NCI-H526 (cell line): ENCODE results near the gene STAT3.
A peak's percentile ranks its signal among the peaks of the same experiment; 100 is the strongest.
"Not testable (repeated sequence)": the region's sequence is repeated elsewhere in the genome, so short reads cannot be mapped to it uniquely, and the experiment has no call there.

Source experiments
- DNase-seq, 2 experiments: peaks; one replicate each; lab custom pipeline; 2025; lab: John Stamatoyannopoulos, UW

STAT3 gene

DNA sequence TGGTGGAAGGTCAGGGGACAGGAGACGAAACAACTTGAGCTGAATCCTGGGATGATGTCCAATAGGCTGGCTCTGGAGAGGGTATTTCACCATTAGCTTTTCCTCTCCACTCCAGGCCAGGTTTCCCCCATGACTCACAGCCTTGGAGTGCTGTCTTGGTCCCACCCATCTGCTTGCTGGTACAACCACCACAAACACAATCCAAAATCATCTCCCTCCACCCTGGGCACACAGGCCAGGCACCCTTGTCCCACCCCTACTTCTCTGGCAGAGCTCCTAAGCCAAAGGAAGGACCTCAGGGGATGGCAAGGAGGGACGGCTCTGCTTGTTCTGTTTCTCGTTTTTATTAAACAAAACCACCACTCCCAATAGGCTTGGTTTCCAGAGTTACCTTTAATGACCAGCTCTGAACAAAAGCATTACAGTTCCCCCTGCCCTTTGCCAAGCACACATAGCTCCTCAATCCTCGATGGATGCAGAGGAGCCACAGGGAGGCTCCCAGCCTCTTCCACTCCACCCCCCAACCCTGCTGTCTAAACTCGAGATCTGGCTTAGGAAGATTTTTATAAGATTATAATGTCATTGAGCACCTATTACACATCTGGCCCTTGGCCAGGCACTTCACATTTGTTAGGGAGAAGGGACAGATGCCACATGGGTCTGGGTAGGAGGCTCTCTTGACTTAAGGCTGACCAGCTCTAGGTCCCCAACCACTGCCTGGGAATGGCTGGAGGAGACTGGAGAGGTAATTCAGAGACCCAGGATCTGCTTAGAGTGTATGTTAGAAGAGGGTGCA lies 21.5 kb upstream of the STAT3 start:
- no peak for DNase-seq

DNA sequence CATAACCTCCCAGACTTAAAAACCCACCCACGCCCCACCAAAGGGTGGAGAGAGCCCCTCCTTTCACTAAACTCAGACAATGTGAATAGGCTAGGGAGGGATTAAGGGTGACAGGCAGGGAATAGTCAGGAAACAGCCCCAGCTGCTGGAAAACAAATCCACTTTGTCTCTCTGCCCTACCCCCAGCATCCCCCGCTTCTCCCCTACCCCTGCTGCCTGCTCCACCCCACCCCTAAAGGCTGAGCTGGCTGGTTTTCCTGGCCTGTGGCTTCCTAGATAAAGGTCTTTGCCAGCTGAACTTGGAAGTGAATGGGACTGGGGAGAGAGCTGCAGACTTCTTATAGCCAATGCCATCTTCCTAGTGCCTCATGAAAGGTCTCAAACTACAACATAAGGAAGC lies 19.8 kb upstream of the STAT3 start:
- no peak for DNase-seq

DNA sequence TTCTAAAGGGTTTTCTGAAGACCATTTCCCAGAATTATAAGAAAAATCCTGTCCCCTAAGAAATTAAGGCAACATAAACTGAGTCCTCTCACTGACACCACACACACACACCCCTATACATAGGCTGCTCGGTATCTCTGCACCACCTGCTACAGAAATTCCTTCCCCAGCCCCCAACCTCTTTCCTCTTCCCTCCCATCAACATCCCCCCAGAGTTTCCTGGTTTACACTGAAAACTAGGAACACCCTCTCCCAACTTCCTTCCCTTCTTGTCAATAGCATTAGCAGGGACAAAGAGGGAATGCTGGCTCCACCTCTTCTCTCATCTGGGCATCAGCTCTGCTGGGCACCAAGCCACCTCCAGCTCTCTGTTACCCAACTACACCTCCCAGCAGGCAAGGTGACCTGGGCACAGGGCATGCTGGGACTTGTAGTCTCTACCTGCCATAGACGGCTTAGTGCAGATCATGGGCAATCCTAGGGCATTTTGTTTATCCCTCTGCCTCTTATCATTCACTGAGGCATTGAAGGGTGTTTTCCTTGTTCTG lies 19.1 kb upstream of the STAT3 start:
- DNase-seq = peak; percentile 49 to 76

DNA sequence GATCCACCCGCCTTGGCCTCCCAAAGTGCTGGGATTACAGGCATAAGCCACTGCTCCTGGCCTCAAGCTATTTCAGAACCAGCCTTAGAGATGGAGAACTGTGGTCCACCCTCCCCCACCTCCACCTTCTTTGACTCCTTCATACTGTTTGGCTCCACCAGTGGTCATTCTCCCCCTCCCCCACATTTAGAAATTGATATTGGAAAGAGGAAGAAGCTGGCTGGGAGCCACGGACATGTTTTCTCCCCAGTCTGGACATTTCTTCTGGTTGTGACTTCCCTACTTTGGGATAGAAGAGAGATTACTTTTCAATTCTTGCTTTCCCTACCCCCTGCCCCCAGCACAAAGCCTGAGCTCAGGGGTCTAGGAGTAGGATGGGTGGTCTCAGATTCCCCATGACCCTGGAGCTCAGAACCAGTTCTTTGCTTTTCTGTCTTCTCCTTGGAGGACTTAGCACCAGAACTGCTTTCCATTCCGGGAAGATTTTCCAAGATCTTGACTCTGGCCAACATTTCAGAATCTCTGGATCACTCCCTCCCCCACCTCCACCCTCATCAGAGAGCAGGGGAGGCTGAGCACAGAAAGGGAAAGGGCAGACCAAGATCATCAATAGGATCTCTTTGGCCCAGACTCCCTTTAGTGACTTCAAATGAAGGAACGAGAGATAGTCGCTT lies 18.5 kb upstream of the STAT3 start:
- no peak for DNase-seq

DNA sequence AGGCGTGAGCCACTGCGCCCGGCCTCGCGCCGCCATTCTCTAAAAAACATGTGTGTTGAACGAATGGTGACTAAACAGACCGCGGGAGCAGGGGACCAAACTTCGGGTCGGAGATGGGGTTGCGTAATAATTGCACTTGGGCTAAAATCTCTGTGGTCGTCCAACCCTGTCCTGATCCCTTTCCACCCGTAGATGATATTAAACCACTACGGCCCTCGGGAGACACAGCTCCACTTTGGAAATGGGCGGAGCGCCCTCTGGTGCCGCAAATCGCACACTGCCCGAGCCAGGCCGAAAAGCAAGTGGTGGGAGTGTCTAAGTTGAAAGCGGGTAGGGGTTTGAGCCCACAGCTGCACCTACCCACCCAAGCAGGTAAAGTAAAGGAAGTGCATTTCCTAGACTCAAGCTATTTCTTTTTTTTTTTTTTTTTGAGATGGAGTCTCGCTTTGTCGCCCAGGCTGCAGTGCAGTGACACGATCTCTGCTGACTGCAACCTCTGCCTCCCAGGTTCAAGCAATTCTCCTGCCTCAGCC lies 17.8 kb upstream of the STAT3 start:
- peak; percentile 45 to 78 for DNase-seq

DNA sequence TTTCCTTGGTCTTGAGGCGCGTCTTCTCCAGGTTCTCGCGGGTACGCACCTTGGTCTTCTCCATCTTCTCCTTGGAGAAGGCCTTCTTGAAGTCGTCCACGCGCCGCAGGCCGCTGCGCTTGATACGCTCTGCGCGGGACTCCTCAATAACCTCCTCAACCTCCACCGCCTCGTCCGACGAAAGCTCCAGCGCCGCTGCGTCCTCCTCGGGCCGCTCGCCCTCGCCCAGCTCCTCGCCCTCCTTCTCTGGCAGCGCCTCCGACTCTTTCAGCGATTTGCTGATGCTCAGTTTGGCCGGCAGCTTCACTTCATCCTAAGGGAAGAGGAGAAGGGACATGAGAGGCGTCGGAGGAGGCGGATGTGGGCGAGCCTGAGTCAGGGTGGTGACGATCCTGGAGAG lies 16.8 kb upstream of the STAT3 start:
- DNase-seq = no peak

DNA sequence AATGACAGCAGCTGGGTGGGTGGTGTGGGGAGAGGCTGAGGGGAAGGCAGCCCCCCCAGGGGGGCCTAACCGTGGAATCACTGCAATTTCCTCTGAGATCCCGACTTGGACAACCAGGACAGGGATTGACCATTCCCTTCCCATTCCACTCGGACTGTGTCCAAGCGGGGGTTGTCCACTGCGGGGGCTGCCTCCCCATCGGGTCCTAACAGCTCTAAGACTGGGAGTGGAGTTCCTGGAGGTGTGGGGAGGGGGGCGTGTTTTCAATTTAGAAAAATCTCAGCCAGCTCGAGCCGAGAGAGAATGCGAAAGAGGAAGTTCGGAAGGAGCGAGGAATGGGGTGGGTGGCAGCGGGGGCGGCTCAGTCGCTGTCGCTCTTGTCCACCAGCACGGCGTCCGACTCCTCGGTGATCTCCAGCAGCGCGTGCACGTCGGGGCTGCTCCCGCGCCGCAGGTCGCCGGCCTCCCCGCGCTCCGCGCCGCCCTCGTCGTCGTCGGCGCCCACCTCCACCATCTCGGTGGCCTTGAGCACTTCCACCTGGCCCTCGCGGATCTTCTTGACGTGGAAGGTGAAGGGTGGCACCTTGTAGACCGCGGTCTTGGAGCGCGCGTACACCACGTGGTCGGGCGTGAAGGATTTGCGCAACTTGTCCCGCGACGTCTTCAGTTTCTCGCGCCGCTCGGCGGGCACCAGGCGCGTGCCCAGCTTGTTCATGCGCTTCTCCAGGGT lies 16.2 kb upstream of the STAT3 start:
- no peak for DNase-seq

DNA sequence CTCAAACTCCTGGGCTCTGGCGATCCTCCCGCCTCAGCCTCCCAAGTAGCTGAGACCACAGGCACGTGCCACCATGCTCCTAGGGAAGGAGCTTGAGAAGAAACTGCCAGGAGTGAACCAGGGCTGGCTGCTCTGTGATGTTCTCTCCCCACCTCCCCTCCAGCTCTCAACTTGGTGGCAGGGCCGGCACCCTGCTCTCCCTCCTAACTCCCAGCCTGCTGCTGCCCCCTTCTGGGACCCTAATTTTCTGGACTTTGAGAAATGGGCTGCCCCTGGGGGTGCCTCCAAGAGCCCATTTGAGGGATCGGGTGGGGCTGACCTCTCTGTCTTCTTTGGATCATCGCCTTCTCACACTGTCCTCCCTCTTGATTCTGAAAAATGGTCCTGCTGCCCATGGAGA lies 14.9 kb upstream of the STAT3 start:
- peak in 1 of 2 experiments; percentile 35 for DNase-seq

- no peak for DNase-seq
Observed at GRCh38 chr17:42402117-42402516, 13.9 kb upstream of the STAT3 start.

- DNase-seq = not testable (repeated sequence)
Observed at GRCh38 chr17:42400844-42401375, 12.7 kb upstream of the STAT3 start.

DNA sequence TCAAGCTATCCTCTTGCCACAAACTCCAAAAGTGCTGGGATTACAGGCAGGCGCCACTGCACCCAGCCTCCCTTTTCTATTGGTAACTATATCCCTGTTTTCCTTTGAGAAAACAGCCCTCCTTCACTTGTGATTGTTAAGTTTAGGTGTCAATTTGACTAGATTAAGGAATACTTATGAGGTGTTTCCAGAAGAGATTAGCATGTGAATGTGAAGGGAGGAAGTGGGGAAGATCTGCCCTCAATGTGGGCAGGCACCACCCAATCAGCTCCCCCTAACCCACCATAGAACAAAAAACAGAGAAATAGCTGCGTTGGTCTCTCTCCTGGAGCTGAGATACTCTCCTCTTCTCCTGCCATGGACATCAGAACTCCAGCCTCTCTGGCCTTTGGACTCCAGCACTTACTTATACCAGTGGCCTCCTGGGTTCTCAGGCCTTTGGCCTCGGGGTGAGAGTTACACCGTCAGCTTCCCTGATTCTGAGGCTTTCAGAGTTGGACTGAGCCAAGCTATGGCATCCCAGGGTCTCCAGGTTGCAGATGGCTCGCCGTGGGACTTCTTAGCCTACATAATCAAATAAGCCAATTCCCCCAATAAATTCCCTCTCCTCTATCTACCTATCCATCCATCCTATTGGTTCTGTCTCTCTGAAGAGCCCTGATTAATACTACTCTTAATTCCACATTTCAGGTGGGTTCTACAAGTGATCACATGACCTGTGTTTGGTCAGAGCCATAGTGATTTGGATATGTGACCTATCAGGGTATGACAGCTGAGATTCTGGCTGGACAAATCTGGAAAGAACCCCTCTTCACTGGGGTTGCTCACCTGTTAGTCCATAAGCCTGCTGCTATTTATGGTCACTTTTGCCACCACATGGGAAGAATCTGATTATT lies 12.0 kb upstream of the STAT3 start:
- DNase-seq = no peak

GRCh38 chr17:42399121-42399520 lies 10.9 kb upstream of the STAT3 start:
- no peak for DNase-seq

GRCh38 chr17:42395601-42396000 lies 7.4 kb upstream of the STAT3 start:
- not testable (repeated sequence) for DNase-seq

- DNase-seq = no peak
Observed at GRCh38 chr17:42394838-42395237, 6.6 kb upstream of the STAT3 start.

DNA sequence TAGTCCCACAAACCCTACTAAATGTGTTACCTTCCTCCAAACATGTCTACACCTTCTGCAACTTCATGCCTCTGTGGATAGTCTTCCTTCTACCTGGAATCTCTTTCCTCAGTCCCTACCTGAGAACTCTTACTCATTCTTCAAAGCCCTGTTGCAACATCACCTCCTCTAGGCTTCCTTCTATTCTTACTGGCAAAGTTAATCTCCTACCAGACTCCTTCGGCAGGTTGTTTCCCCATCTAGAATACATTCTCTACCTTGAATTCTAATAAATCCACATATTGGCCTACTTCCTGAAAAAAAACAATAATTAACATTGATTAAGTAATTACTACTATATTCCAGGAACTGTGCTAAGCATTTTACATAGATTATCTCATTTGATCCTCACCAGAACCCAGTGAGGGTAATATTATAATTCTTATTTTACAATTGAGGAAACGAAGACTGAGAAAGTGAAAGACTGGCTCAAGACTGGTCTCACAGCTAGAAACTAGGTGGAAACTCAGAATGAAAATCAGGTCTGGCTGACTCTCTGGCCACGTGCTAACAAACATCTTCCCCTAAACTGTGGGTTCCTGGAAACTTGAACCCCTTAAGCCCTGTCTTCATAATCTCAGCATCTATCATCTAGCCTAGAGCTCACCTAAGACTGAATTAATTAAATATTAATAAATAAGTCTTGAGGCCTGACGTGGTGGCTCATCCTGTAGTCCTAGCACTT lies 4.6 kb upstream of the STAT3 start:
- DNase-seq = no peak

- not testable (repeated sequence) for DNase-seq
Observed at GRCh38 chr17:42391439-42391838, 3.2 kb upstream of the STAT3 start.

- no peak for DNase-seq
Observed at GRCh38 chr17:42389899-42390298, 1.7 kb upstream of the STAT3 start.

DNA sequence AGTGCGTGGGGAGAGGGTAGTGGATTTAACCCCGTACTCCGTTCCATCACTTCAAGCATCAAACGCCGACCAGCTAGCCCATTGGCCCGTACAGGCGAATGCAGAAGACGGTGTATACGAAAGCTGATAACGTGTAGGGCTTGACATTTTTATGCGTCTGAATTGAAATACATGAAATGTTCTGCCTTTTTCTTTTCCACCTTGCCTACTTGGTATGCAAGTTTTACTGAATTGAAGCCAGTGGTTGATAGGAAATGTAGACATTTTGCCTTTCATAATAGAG lies 834 bp upstream of the STAT3 start:
- DNase-seq = peak in 1 of 2 experiments; percentile 60

DNA sequence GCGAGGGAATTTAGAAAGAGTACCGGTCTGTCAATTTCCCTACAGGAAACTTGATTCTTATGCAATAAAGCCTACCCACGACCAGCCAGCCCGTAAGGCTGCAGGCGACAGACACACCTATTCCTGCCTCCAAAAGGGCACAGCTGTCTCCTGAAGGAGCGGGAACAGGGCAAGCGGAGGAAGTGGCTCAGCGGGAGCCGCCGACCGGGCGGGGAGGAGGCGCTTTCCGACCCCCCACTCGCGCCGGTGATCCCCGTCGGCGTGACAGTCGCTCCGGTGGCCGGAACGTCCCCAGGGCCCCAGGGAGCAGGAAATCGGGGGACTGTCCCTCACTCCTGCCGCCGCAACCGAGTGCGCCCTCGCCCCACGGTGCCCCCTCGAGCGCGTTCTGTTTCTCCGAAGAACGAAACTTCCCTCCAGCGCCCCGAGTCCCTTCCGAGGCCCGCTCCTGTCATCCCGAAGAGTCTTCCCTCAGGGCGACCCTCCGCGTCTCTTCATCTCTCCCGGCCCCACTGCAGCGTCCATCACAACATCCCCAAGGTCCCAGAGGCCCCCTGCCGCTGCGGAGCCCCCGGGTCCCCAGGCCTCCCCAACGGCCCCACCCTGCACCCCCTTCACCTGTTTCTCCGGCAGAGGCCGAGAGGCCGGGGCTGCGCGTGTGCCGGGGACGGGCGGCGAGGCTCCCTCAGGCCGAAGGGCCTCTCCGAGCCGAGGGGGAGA lies 421 bp downstream of the STAT3 start:
- DNase-seq = peak; percentile 19 to 60
